ENCODE data around the gene ZNF516.

Gene ZNF516

DNA sequence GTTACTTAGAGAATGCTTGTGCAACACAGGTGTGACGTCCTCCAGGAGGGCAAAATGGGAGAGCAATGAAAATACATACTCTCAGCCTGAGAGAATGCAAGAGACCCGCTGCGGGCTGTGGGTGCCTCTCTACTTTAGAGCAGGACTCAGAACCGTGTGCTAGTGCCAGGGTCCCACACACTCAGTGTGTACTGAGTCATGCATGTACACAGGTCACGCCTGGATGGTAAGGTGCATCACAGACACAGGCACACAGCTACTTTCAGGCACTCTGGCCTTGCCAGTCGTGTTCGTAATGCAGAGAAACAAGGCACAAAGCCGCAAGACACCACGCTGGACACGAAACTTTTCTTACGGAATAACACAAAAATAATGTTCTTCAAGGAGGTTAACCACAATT is 125.3 kb downstream of the ZNF516 start:
- FAIRE-seq (no peak), DNase-seq (ENCODE audit: insufficient read length, low spot score) (no peak)
- no peak for TF ChIP-seq POLR2A (IDR thresholded peaks at IDR 0.05; ENCODE audit: low read depth, low read length)

DNA sequence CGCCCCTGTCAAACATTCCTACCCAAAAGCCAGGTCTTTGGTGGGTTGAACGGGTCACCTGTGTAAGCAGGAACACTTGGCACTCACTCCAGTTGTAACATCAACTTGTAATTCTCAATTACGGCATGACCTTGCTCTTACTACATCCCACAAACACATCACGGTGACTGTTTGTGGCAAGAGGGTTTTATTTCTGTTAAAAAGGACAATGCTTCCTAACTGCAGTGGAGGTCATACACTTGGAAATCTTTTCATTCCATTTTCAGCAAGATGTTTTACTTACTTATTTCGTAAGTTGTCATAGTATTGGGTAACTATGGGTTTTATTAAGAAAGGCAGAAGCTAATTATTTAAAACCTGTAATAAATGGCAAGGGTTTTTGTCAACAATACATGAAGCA is 126.1 kb downstream of the ZNF516 start:
- no peak for TF ChIP-seq POLR2A (IDR thresholded peaks at IDR 0.05; ENCODE audit: low read depth, low read length)
- FAIRE-seq = no peak
- no peak for DNase-seq (ENCODE audit: insufficient read length, low spot score)

DNA sequence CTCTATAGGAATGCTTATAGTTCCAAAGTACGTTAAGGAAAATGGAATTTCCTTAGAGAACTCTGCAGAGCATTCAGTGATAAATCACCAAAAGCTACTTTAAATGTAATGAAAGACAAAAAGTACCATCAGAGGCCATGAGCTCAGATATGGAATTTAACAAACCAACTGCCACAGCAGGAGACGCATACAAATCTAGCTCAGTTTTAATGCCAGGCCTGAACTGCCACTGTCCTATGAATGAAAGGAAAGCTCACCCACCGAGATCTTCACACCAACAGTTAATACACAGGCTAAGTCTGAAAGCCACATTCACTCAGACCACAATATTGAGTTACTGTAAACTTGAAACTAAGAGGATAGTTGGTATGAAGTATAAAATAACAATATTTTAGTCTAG is 126.8 kb downstream of the ZNF516 start:
- no peak for TF ChIP-seq POLR2A (IDR thresholded peaks at IDR 0.05; ENCODE audit: low read depth, low read length)
- FAIRE-seq (no peak), DNase-seq (ENCODE audit: insufficient read length, low spot score) (no peak)

DNA sequence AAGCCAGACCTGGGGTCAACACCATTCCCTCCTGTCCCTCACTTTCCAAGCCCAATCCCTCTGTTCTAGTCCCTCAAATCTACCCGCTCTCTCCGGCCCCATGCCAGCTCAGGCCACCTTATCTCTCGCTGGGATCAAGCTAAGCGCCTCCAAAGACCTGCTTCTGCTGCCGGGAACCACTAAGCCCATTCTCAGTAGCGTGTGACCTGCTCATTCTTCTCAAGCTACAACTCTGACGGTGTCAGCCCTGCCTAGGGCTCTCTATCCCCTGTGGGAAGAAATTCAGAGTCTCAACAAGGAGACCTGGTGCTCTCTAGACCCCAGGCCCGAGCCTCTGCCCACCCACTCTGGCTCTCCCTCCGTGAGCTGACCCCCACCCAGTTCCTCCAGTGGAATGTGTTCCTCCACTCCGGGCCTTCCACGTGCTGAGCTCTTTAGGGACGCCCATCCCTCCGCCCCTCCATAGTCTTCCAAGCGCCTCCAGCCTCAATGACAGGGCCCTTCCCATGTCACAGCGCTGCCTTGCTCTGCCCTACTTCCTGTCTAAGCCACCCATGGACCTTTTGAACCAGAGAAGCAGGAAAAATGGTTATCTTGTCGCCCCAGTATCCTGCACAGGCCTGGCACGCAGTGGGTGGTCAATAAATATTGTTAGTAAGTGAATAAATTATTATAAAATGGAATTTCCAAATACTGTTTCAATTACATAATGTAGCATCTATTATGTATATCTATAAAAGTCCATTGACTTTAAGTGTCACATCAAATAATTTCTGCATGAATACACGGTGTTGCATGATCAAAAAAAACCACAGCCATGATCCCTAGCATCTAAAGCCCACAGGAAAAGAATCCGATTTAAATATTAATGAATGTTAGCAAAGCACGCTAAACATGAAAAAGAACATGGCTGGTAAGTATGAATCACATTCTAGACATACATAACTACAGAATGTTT is 127.6 kb downstream of the ZNF516 start:
- no peak for TF ChIP-seq POLR2A (IDR thresholded peaks at IDR 0.05; ENCODE audit: low read depth, low read length)
- DNase-seq (ENCODE audit: insufficient read length, low spot score) (no peak), FAIRE-seq (no peak)

DNA sequence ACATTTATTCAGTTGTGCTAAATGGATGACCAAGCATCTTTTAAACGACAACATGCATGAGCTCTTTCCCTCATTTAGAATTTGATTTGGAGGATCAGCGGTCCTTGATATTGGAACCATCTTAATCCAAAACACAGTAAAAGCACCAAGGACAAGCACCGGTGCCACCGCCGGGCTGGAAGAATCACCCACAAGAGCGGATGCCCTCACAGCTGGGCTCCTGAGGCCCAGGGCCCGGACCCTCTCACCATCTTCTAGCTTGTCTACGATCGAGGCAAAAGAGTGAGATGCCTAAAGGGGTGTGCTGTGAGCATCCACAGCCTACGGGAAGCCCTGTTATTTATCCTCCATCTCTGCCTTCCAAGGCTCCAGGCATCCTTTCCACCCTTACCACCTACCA is 129.5 kb downstream of the ZNF516 start:
- FAIRE-seq (no peak), DNase-seq (ENCODE audit: insufficient read length, low spot score) (no peak)
- no peak for TF ChIP-seq POLR2A (IDR thresholded peaks at IDR 0.05; ENCODE audit: low read depth, low read length)

DNA sequence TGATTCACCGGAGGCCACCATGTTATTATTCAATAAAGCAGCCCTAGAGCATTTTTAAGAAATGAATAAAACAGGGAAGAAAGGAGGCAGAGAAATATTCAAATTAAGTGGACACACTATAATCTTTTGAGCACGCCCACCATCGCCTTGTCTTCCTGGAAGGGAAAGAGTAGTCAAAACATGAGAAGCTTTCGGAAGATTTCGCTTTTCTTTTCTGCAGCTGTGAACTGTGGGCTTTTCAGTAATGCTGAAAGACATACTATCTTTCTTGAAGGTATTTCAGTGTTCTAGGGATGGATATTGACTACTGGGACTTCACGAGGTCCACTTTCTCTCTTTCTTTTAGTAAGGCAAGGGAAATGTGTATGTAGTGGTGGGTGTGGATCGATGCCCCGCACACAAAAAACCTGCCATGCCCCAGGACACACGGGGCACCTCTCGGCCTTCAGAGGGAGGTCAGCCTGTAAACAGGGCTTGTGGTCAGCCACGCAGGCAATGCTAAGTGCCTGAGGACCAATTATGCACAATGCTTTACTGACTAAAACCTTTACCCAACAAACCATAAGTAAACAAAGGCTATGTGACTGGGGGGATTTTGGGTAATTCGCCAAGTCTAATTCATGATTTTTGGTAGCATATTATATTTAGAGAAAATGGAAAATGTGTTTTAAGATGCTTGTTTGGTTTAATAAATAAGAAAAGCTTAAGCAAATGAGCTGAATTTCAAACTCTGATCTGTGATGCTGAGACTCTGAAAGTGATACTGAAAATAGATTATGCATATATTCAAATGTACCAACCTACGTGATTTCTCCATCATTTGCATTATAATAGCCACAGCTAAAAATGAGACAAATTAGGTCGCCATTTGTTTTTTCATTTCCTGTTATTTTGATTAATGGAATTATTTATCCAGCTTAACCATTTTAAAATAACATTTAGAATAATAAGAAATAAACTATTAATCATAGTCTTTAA is 130.5 kb downstream of the ZNF516 start:
- no peak for TF ChIP-seq POLR2A (IDR thresholded peaks at IDR 0.05; ENCODE audit: low read depth, low read length)
- FAIRE-seq (no peak), DNase-seq (ENCODE audit: insufficient read length, low spot score) (no peak)

DNA sequence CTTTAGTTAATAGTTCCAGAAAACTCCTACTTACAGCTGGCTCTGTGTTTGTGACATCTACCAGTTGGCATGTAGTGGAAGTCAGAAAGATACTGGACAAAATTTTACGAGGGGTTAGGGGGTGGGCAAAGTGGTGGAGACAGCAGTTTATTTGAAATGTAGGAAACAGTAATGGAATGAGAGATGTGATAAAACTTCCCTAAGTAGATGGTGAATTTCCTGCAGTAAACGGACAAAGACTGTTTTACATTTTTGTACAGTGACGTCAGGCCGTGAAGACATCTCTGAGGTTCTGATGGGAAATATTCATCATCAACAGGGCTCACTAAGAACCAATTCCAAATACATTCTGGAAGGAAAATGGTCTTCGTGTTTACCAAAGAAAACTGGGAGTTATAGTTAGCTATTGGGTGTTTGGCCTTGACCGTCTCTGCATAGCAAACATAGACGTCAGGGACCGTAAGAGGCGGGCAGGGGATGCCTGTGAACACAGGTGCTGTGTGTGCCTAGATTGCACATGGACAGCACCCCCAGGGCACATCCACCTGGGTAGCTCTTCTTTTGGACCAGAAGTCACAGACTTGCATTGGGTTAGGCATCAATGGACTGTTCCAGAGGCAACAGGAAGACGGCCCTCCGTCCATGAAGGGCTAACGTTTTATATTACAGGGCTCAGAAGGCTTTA is 131.5 kb downstream of the ZNF516 start:
- TF ChIP-seq POLR2A (IDR thresholded peaks at IDR 0.05; ENCODE audit: low read depth, low read length) = no peak
- DNase-seq (ENCODE audit: insufficient read length, low spot score) (no peak), FAIRE-seq (no peak)

DNA sequence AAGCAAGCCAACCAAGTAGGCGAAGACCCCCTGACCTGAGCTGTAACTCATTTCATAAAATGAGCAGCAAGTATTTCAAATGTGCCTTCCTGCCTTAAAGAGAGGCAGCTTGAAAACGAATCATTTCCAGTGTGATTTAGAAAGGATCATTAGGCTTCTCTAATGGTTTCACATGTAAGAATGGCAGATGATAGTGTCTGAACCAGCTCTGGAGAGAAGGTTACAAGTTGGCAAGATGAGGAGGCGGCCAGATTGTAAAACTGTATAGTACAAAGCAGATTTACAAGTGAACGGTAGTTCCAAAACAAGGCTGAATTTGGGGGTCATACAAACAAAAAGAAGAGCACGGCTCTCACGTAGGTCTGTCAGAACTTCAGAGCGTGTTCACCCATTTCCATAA is 132.4 kb downstream of the ZNF516 start:
- no peak for TF ChIP-seq POLR2A (IDR thresholded peaks at IDR 0.05; ENCODE audit: low read depth, low read length)
- no peak for DNase-seq (ENCODE audit: insufficient read length, low spot score)
- no peak for FAIRE-seq

DNA sequence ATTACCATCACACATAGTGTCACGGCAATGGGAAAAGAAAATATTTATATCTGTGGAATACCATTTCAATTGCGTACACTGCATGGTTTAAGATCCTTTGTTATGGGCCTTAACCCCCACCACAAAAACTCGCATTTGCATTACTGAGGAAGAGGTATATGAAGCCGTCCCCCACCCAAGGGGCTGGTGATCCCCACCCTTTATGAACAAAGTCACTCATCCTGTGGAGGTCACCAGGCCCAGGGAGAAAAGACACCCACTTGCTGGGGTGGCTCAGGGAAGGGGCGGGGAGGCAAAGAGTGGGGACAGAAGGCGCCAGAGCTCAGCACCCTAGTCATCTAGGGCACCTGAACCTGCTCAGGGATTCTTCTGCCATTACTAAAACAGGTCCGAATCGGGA is 133.8 kb downstream of the ZNF516 start:
- FAIRE-seq (no peak), DNase-seq (ENCODE audit: insufficient read length, low spot score) (no peak)
- TF ChIP-seq POLR2A (IDR thresholded peaks at IDR 0.05; ENCODE audit: low read depth, low read length) = no peak

DNA sequence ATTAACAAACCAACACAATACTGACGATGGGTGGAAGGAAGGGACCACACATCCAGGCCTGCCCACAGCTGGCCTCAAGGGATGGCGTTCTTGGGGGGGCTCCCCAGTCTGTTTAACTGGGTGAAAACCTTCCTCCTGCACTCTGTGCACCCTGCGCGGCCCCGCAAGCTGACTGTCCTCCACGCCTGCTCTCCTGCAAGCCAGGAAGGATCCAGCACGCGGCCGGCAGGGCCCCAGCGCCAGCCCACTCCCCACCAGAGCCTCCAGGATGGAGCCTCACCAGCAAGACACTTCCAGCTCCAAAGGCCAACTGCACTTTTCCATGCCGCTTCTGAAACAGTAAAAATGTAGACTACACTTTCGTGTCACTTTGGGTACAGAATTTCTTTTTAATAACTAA is 135.1 kb downstream of the ZNF516 start:
- no peak for FAIRE-seq
- DNase-seq (ENCODE audit: insufficient read length, low spot score) = no peak
- no peak for TF ChIP-seq POLR2A (IDR thresholded peaks at IDR 0.05; ENCODE audit: low read depth, low read length)

DNA sequence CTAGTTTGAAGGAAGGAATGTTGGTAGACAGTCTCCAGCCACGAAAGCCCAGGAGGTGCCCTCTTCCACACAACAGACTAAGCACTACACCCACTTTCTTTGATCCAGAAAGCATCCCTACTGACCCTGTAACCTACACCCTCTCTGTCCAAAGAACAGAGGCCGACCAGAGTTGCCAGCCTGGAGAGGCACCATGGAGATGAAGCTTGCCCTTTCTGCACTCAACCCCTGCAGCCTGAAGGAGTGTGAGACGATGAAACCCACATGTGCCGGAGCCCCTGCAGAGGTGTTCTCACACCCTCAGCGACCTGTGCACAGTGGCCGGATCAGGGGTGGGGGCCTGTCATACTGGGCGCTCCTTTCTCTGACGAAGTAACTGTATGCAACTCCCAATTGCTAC is 136.3 kb downstream of the ZNF516 start:
- TF ChIP-seq POLR2A (IDR thresholded peaks at IDR 0.05; ENCODE audit: low read depth, low read length) = no peak
- DNase-seq (ENCODE audit: insufficient read length, low spot score) = no peak
- FAIRE-seq = no peak

DNA sequence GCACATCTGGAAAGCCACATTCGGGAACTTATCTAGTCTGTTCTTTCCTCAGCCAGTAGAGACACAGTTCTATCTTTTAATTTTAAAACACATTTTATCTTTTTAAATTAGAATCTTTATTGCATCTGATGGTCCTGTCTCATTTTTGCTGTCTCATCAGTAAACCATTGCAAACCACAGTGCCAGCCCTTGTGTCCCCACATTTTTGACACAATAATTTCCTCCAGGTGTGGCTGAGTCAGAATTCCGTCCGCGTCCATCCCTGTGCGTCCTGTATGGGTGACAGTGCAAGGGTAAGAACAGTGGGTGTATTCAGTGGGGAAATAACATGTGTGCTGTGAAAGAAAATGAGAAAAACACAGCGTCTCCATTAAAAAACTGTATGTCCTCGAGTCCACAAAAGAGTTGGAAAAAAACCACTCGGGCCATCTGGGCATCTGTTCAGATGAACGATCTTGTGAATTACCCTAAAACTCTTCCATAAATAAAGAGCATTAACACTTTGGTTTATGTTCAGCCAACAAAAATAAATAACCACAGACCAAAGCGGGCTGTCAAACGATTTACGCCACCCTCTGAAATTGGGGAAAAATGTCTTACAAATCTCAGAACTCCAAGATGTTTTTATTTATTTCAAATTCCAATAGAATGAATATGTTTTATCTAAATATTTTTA is 137.3 kb downstream of the ZNF516 start:
- no peak for DNase-seq (ENCODE audit: insufficient read length, low spot score)
- FAIRE-seq = no peak
- no peak for TF ChIP-seq POLR2A (IDR thresholded peaks at IDR 0.05; ENCODE audit: low read depth, low read length)

DNA sequence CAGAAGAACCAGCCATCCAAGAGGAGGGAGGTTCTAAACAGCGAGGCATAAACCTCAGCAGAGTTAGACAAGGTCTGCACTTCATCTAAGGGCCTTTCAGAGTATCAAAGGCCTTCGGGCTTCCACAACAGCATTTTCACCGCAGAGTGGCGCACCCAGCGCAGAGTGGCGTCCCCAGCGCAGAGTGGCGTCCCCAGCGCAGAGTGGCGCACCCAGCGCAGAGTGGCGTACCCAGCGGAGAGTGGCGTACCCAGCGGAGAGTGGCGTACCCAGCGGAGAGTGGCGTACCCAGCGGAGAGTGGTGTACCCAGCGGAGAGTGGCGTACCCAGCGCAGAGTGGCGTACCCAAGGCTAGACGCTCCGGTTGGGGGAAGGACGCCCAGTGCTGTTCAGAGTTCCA is 137.9 kb downstream of the ZNF516 start:
- no peak for TF ChIP-seq POLR2A (IDR thresholded peaks at IDR 0.05; ENCODE audit: low read depth, low read length)
- no peak for DNase-seq (ENCODE audit: insufficient read length, low spot score)
- FAIRE-seq = no peak

Data from H54 (cell line).